A549 (cell line): ENCODE results near the gene ZNF234. TPM values are rescaled to one million over a fixed set of nuclear protein-coding genes. Genes with fewer than 3 reads are reported as not detected.
A peak's percentile ranks its signal among the peaks of the same experiment; 100 is the strongest.

Experiments
- ATAC-seq, 2 experiments: fragments of 200-7000 bp in 1 of 2; fragments of >200 bp in 1 of 2; cut with Nextera tagmentation in 1 of 2; cut with Tn5 transposase in 1 of 2; 3 replicates each; pipeline versions ENCODE4 v1.8.0 to v1.9.1; 2018 to 2020; ENCODE audit warnings: mild to moderate bottlenecking in 1 of 2, moderate library complexity in 1 of 2
- CTCF ChIA-PET: fragments of 300-600 bp; sonication (Branson Sonifier 250); formaldehyde crosslinking; extraction: SDS; loops from one replicate; lab custom pipeline; 2021; ENCODE audit warnings: antibody characterized with exemption, inconsistent platforms; lab: Yijun Ruan, JAX
- POLR2A ChIA-PET: fragments of 350-600 bp; formaldehyde crosslinking; extraction: SDS; loops from one replicate; lab custom pipeline; 2021; ENCODE audit warnings: antibody characterized with exemption, inconsistent platforms; lab: Yijun Ruan, JAX
- DNase-seq, 2 experiments: peaks; one replicate each; pipeline versions ENCODE4 v3.0.0 to v3.0.0-alpha.2; 2011 to 2016; ENCODE audit warnings: low read depth in 1 of 2, low spot score in 1 of 2
- FAIRE-seq: peaks from 2 replicates; lab custom pipeline; 2011; peaks lifted over from hg19 to GRCh38; lab: Jason Lieb, UNC
- H3K27ac ChIP-seq, 2 experiments: fragments of >200 bp; sonication (Bioruptor Twin); formaldehyde crosslinking; 3 replicates each; pipeline ENCODE4 v1.5.1; 2016 to 2017
- H3K4me1 ChIP-seq: fragments of >200 bp; sonication (Bioruptor Twin); formaldehyde crosslinking; 3 replicates; pipeline ENCODE4 v1.6.1; 2016
- H3K4me2 ChIP-seq: fragments of >200 bp; sonication (Bioruptor Twin); formaldehyde crosslinking; 3 replicates; pipeline ENCODE4 v1.6.1; 2016
- H3K4me3 ChIP-seq: fragments of >200 bp; sonication (Bioruptor Twin); formaldehyde crosslinking; 3 replicates; pipeline ENCODE4 v1.5.1; 2016
- H3K9me3 ChIP-seq: fragments of >200 bp; sonication (Bioruptor Twin); formaldehyde crosslinking; 3 replicates; pipeline ENCODE4 v1.6.1; 2016
- BHLHE40 ChIP-seq: IDR thresholded peaks from 2 replicates; pipeline ENCODE4 v1.6.1; 2012; ENCODE audit warnings: low read depth, low read length, inconsistent platforms
- CBX2 ChIP-seq: fragments of 200-600 bp; sonication (generic); IDR thresholded peaks from 2 replicates; pipeline ENCODE4 v1.6.1; 2016; ENCODE audit warnings: low read depth, mild to moderate bottlenecking, borderline replicate concordance
- CBX8 ChIP-seq: fragments of 200-600 bp; sonication (generic); IDR thresholded peaks from 2 replicates; pipeline ENCODE4 v1.6.1; 2016
- CHD2 ChIP-seq: fragments of 150-350 bp; IDR thresholded peaks from 2 replicates; pipeline ENCODE4 v1.6.1; 2014; ENCODE audit warnings: low read length; ENCODE audit not compliant: partially characterized antibody
- CHD4 ChIP-seq: fragments of 200-600 bp; sonication (generic); IDR thresholded peaks from 2 replicates; pipeline ENCODE4 v1.6.1; 2016; ENCODE audit warnings: antibody characterized with exemption, mild to moderate bottlenecking, borderline replicate concordance
- E2F6 ChIP-seq: IDR thresholded peaks from 2 replicates; pipeline ENCODE4 v1.6.1; 2012; ENCODE audit warnings: low read depth, borderline replicate concordance
- EHMT2 ChIP-seq: fragments of 200-600 bp; sonication (generic); IDR thresholded peaks from 2 replicates; pipeline ENCODE4 v1.6.1; 2016; ENCODE audit warnings: antibody characterized with exemption, low read depth, mild to moderate bottlenecking, moderate library complexity
- ESRRA ChIP-seq: fragments of 150-350 bp; IDR thresholded peaks from 2 replicates; pipeline ENCODE4 v1.6.1; 2014; ENCODE audit warnings: mild to moderate bottlenecking, low read length, borderline replicate concordance
- FOSL2 ChIP-seq, 2 experiments: fragments of 450-650 bp in 1 of 2; fragments of >200 bp in 1 of 2; sonication (Bioruptor Twin) in 1 of 2; formaldehyde crosslinking; IDR thresholded peaks; 2 replicates each; pipeline versions ENCODE4 v1.5.0 to v1.6.1; 2016 to 2020; ENCODE audit warnings: mild to moderate bottlenecking in 1 of 2, moderate library complexity in 1 of 2
- FOXS1 ChIP-seq: fragments of 250-450 bp; sonication (Bioruptor Pico); IDR thresholded peaks from 2 replicates; pipeline ENCODE4 v1.5.0; 2020; ENCODE audit warnings: mild to moderate bottlenecking, moderate library complexity
- HDAC2 ChIP-seq: fragments of 200-600 bp; sonication (generic); IDR thresholded peaks from 2 replicates; pipeline ENCODE4 v1.6.1; 2016
- HEYL ChIP-seq: fragments of 250-450 bp; sonication (Bioruptor Pico); IDR thresholded peaks from 2 replicates; pipeline ENCODE4 v1.8.0; 2021; ENCODE audit warnings: mild to moderate bottlenecking, moderate library complexity
- HOXA7 ChIP-seq: fragments of 250-450 bp; sonication (Bioruptor Pico); IDR thresholded peaks from 2 replicates; pipeline ENCODE4 v1.5.0; 2020; ENCODE audit warnings: mild to moderate bottlenecking, moderate library complexity
- HOXB13 ChIP-seq: fragments of 250-450 bp; sonication (Bioruptor Pico); IDR thresholded peaks from 2 replicates; pipeline ENCODE4 v1.5.0; 2020; ENCODE audit warnings: low read depth, mild to moderate bottlenecking, moderate library complexity
- HOXB5 ChIP-seq: fragments of 250-450 bp; sonication (Bioruptor Pico); IDR thresholded peaks from 2 replicates; pipeline ENCODE4 v1.5.0; 2020; ENCODE audit warnings: mild to moderate bottlenecking, moderate library complexity
- JUN ChIP-seq, 2 experiments: fragments of >200 bp; sonication (Bioruptor Twin); formaldehyde crosslinking; IDR thresholded peaks; 2 replicates in 1 of 2; 3 replicates in 1 of 2; pipeline ENCODE4 v1.6.1; 2016 to 2017
- KDM1A ChIP-seq: fragments of 200-600 bp; sonication (generic); IDR thresholded peaks from 2 replicates; pipeline ENCODE4 v1.6.1; 2016; ENCODE audit warnings: low read depth, mild to moderate bottlenecking
- MAFK ChIP-seq: fragments of 450-650 bp; IDR thresholded peaks from 2 replicates; pipeline ENCODE4 v1.6.1; 2014; ENCODE audit not compliant: partially characterized antibody
- PHF8 ChIP-seq: fragments of 200-600 bp; sonication (generic); IDR thresholded peaks from 2 replicates; pipeline ENCODE4 v1.6.1; 2016; ENCODE audit warnings: low read depth, mild to moderate bottlenecking, antibody characterized with exemption, moderate library complexity, borderline replicate concordance
- POLR2A ChIP-seq: IDR thresholded peaks from 2 replicates; pipeline ENCODE4 v1.6.1; 2012; ENCODE audit warnings: mild to moderate bottlenecking, low read length
- RAD21 ChIP-seq, 2 experiments: fragments of >200 bp in 1 of 2; sonication (Bioruptor Twin) in 1 of 2; formaldehyde crosslinking in 1 of 2; IDR thresholded peaks in 1 of 2; conservative IDR thresholded peaks in 1 of 2; 2 replicates in 1 of 2; 3 replicates in 1 of 2; pipeline ENCODE4 v1.6.1; 2012 to 2018; ENCODE audit warnings: inconsistent platforms in 1 of 2
- RFX5 ChIP-seq: fragments of 450-650 bp; IDR thresholded peaks from 2 replicates; pipeline ENCODE4 v1.7.1; 2014; ENCODE audit warnings: antibody characterized with exemption, mild to moderate bottlenecking, moderate library complexity
- ZSCAN20 ChIP-seq: fragments of 250-450 bp; sonication (Bioruptor Pico); IDR thresholded peaks from 2 replicates; pipeline ENCODE4 v1.8.0; 2022; ENCODE audit warnings: mild to moderate bottlenecking, moderate library complexity
- WGBS: methylation state at CpG from one replicate; pipeline ENCODE4 v1.1.6; 2017; ENCODE audit errors: missing lambda C conversion rate; 5-methylcytosine and 5-hydroxymethylcytosine counted together
- polyA minus RNA-seq: library from RNA; depleted of rRNA, polyadenylated mRNA; stranded (reverse); fragments of >200 nt; gene quantifications from 2 replicates; pipeline ENCODE4 v1.2.3, GENCODE V29; 2011; rRNA and poly(A)+ RNA removed
- polyA plus RNA-seq, 4 experiments: library from polyadenylated mRNA; depleted of rRNA in 3 of 4; stranded (reverse); fragments of >200 nt; fragmentation: RNase III in 1 of 4; extraction: RNeasy Plus Mini Kit Qiagen cat#74134 plus additional on column Dnase treatment in 1 of 4; gene quantifications; 2 replicates in 3 of 4; 3 replicates in 1 of 4; pipeline ENCODE4 v1.2.3, GENCODE V29; 2011 to 2017
- TF ChIP-seq, protein P1 (sequence below): fragments of >200 bp; sonication (Bioruptor Twin); formaldehyde crosslinking; IDR thresholded peaks from 3 replicates; pipeline ENCODE4 v1.6.1; 2016
- TF ChIP-seq, protein P2 (sequence below): IDR thresholded peaks from 2 replicates; pipeline ENCODE4 v1.6.1; 2012
- TF ChIP-seq, protein P3 (sequence below): fragments of 450-650 bp; IDR thresholded peaks from 2 replicates; pipeline ENCODE4 v1.6.1; 2014; ENCODE audit warnings: antibody characterized with exemption

The ZNF234 gene
- 5.8 and 6.2 TPM in 2 replicates for polyA plus RNA-seq (2011; rRNA removed)
- 1.0 and 1.2 TPM in 2 replicates for polyA plus RNA-seq (2012; cell fraction: cytosol; rRNA removed)
- 2.0 and 4.2 TPM in 2 replicates for polyA plus RNA-seq (2012; cell fraction: nucleus; rRNA removed)
- polyA plus RNA-seq (2017; fragmentation: RNase III; extraction: RNeasy Plus Mini Kit Qiagen cat#74134 plus additional on column Dnase treatment): 4.7 to 5.4 TPM (median 5.1 TPM) in 3 replicates
- polyA minus RNA-seq: 5.9 and 7.0 TPM in 2 replicates

- TF ChIP-seq ZSCAN20 (CRISPR knock-in tag) (no peak), JUN (IDR thresholded peaks at IDR 0.05) (peak in 1 of 2 experiments; percentile 52; a peak in 2 of 5 replicates), MAFK (no peak), CHD2 (no peak), HOXA7 (no peak), RAD21 (conservative IDR thresholded peaks at IDR 0.05 in 1 of 2, IDR thresholded peaks at IDR 0.05 in 1 of 2) (peak in 1 of 2 experiments; percentile 28; a peak in 4 of 5 replicates), HOXB5 (no peak), BHLHE40 (no peak), CBX8 (no peak), CBX2 (no peak), E2F6 (0 out of 2 replicates have a peak, but pooled peaks have one; percentile 44), EHMT2 (no peak), HDAC2 (peak; percentile 90), POLR2A (peak; percentile 60), KDM1A (peak; percentile 91), PHF8 (peak; percentile 70; the same call in 1 of the 2 replicates), CHD4 (peak; percentile 68; the same call in 1 of the 2 replicates), ESRRA (0 out of 2 replicates have a peak, but pooled peaks have one; percentile 26)
- TF ChIP-seq, protein P1, sequence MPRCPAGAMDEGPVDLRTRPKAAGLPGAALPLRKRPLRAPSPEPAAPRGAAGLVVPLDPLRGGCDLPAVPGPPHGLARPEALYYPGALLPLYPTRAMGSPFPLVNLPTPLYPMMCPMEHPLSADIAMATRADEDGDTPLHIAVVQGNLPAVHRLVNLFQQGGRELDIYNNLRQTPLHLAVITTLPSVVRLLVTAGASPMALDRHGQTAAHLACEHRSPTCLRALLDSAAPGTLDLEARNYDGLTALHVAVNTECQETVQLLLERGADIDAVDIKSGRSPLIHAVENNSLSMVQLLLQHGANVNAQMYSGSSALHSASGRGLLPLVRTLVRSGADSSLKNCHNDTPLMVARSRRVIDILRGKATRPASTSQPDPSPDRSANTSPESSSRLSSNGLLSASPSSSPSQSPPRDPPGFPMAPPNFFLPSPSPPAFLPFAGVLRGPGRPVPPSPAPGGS: 0 out of 3 replicates have a peak, but pooled peaks have one; percentile 38
- TF ChIP-seq, protein P2, sequence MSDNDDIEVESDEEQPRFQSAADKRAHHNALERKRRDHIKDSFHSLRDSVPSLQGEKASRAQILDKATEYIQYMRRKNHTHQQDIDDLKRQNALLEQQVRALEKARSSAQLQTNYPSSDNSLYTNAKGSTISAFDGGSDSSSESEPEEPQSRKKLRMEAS: peak; percentile 81
- POLR2A ChIA-PET: no interaction called here
- FAIRE-seq: no peak
These were observed at the start of gene ZNF234 for GRCh38 chr19:44141191-44142058. Gene ZNF234, plus strand, starts transcription at chr19:44141554. Its CDS starts 3,079 bp downstream, at chr19:44144633.

GRCh38 chr19:44092108-44092507 is 49.2 kb upstream of the ZNF234 start:
- H3K9me3 ChIP-seq: peaks cover 22% of the 10 kb centered on the region
- no peak for DNase-seq
- H3K4me2 ChIP-seq: no peak overlapping the region
- TF ChIP-seq HOXB13 (CRISPR knock-in tag) (no peak), FOSL2 (IDR thresholded peaks at IDR 0.05) (no peak), FOSL2 (CRISPR knock-in tag; IDR thresholded peaks at IDR 0.05) (no peak), RAD21 (conservative IDR thresholded peaks at IDR 0.05 in 1 of 2, IDR thresholded peaks at IDR 0.05 in 1 of 2) (no peak), E2F6 (no peak), HEYL (CRISPR knock-in tag) (no peak), RFX5 (no peak), FOXS1 (CRISPR knock-in tag) (no peak)
- TF ChIP-seq, protein P3, sequence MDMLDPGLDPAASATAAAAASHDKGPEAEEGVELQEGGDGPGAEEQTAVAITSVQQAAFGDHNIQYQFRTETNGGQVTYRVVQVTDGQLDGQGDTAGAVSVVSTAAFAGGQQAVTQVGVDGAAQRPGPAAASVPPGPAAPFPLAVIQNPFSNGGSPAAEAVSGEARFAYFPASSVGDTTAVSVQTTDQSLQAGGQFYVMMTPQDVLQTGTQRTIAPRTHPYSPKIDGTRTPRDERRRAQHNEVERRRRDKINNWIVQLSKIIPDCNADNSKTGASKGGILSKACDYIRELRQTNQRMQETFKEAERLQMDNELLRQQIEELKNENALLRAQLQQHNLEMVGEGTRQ: no peak
- TF ChIP-seq, all 56 proteins: peak for 0
- H3K27ac ChIP-seq: no peak overlapping the region
- no peak for ATAC-seq
- H3K4me3 ChIP-seq: no peak overlapping the region
- H3K4me1 ChIP-seq: peaks cover 8% of the 10 kb centered on the region; the same call in 2 of the 3 replicates
- WGBS: 19% methylated on average over 4 of the region's 4 CpGs
- CTCF ChIA-PET: interaction anchor here (1.4 kb wide), 1 partner anchor 15 kb away, joined by 3 read pairs; no protein-coding TSS in a partner anchor
- POLR2A ChIA-PET: no interaction called here
- FAIRE-seq: no peak

More at GRCh38 chr19:44141191-44142058, at the start of gene ZNF234:
- Histone ChIP-seq H3K4me2 (peak within 1 kb of the TSS; percentile 81), H3K27ac (peak within 1 kb of the TSS; percentile 78 to 89), H3K4me1 (no peaks in the 10 kb centered on the region), H3K4me3 (peak within 1 kb of the TSS; percentile 69), H3K9me3 (peaks cover 33% of the 10 kb centered on the region)
- ATAC-seq: peak; percentile 98 to 99
- 3% methylated on average over 39 of the region's 52 CpGs for WGBS
- peak; percentile 87 to 97 for DNase-seq
- CTCF ChIA-PET: interaction anchor here (0.6 to 0.9 kb wide), 2 partner anchors 12 to 137 kb away, joined by 3 read pairs; no protein-coding TSS in a partner anchor
